AG10803 (cell line): ENCODE results near the gene MRPS10.
A peak's percentile ranks its signal among the peaks of the same experiment; 100 is the strongest.

Experiments
- DNase-seq: peaks from one replicate; pipeline ENCODE4 v3.0.0; 2010; ENCODE audit warnings: low read depth
- H3K4me3 ChIP-seq: 2 replicates; pipeline ENCODE4 v1.5.1; 2011; ENCODE audit warnings: mild to moderate bottlenecking, low read length, control low read depth
- CTCF ChIP-seq: conservative IDR thresholded peaks from 2 replicates; pipeline ENCODE4 v1.5.1; 2011; ENCODE audit warnings: mild to moderate bottlenecking, low read length, control low read depth, inconsistent platforms

MRPS10 gene

GRCh38 chr6:42251911-42252637 is 34.4 kb upstream of the MRPS10 start:
- no peak overlapping the region for H3K4me3 ChIP-seq
- TF ChIP-seq CTCF: no peak
- DNase-seq: peak; percentile 85

GRCh38 chr6:42251500-42251899 is 33.8 kb upstream of the MRPS10 start:
- no peak overlapping the region for H3K4me3 ChIP-seq
- no peak for TF ChIP-seq CTCF
- DNase-seq: peak; percentile 87

- H3K4me3 ChIP-seq: no peak overlapping the region
- TF ChIP-seq CTCF: no peak
- DNase-seq: no peak
These were observed 32.7 kb upstream of the MRPS10 start for GRCh38 chr6:42250274-42250931.

- no peak for TF ChIP-seq CTCF
- peak; percentile 76 for DNase-seq
- H3K4me3 ChIP-seq: no peak overlapping the region
These were observed 31.6 kb upstream of the MRPS10 start for GRCh38 chr6:42249279-42249678.

GRCh38 chr6:42243046-42243445 is 25.4 kb upstream of the MRPS10 start:
- no peak overlapping the region for H3K4me3 ChIP-seq
- TF ChIP-seq CTCF: no peak
- no peak for DNase-seq

GRCh38 chr6:42241915-42242314 is 24.3 kb upstream of the MRPS10 start:
- no peak for TF ChIP-seq CTCF
- no peak for DNase-seq
- H3K4me3 ChIP-seq: no peak overlapping the region
